SK-N-SH (cell line): ENCODE measurements around the gene DECR2.

Experiments used
- SMC3 ChIP-seq: IDR thresholded peaks from 2 replicates; pipeline ENCODE4 v1.6.1; 2012; ENCODE audit warnings: low read depth, low read length, improper control_type of control experiment
- TF ChIP-seq, protein P1 (sequence below): IDR thresholded peaks from 2 replicates; pipeline ENCODE4; 2012

DNA sequence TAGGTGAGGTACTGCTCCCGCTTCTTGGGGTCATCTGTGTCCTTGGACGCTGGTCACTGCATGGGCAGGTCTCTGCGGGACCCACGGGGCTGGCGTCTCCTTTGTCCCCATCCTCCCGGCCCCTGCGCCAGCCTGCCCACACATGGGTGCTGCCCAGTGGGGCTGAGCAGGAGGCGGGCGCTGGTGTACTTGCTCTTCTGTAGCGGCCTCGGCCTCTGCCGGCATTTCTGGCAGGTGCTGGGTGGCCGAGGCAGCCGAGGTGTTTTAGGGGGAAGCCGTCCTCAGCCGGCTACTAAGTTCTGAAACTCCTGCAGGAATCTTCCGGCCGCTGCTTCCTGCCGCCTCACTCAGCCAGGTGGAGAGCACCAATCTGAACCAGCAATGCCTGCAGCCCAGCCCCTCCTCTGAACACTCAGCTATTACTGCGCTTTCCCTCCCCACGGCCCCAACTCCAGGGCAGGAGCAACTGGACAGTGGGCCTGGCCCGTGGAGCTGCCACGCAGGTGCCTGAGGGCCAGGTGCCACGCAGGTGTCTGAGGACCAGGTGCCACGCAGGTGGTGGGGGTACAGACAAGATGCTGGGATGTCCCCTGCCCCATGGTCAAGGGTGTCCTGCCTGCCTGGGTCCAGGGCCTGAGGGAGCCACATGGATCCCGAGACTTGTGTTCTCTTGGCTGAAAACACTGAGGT lies 10.0 kb downstream of the DECR2 start:
- TF ChIP-seq SMC3: no peak
- TF ChIP-seq, protein P1, sequence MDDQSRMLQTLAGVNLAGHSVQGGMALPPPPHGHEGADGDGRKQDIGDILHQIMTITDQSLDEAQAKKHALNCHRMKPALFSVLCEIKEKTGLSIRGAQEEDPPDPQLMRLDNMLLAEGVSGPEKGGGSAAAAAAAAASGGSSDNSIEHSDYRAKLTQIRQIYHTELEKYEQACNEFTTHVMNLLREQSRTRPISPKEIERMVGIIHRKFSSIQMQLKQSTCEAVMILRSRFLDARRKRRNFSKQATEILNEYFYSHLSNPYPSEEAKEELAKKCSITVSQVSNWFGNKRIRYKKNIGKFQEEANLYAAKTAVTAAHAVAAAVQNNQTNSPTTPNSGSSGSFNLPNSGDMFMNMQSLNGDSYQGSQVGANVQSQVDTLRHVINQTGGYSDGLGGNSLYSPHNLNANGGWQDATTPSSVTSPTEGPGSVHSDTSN: no peak
